WTC11 (cell line): ENCODE data around the gene MGAT3. TPM values are rescaled to one million over a fixed set of nuclear protein-coding genes. Genes with fewer than 3 reads are reported as not detected.
A peak's percentile ranks its signal among the peaks of the same experiment; 100 is the strongest.

ENCODE experiments used
- ATAC-seq: fragments of 200-7000 bp; cut with Tn5 transposase; 2 replicates; pipeline ENCODE4 v1.10.0; 2021; ENCODE audit warnings: mild to moderate bottlenecking, moderate library complexity
- CTCF ChIA-PET: fragments of 300-600 bp; sonication (Branson Sonifier 250); formaldehyde crosslinking; loops from one replicate; lab custom pipeline; 2021; ENCODE audit warnings: antibody characterized with exemption; lab: Charles Lee
- POLR2A ChIA-PET: fragments of 350-600 bp; sonication (Branson Sonifier 250); formaldehyde crosslinking; loops from one replicate; lab custom pipeline; 2021; ENCODE audit warnings: antibody characterized with exemption; lab: Charles Lee
- DNase-seq: peaks from one replicate; pipeline ENCODE4 v3.0.0; 2021; ENCODE audit warnings: low spot score
- H3K27ac Mint-ChIP-seq: 2 replicates; pipeline ENCODE4 v1.8.0; 2021; ENCODE audit warnings: mixed read lengths
- H3K27me3 Mint-ChIP-seq: 2 replicates; pipeline ENCODE4 v1.8.0; 2021; ENCODE audit warnings: low read depth, mild to moderate bottlenecking, moderate library complexity, mixed read lengths
- H3K36me3 Mint-ChIP-seq: 2 replicates; pipeline ENCODE4 v1.8.0; 2021; ENCODE audit warnings: mixed read lengths
- H3K4me1 Mint-ChIP-seq: 2 replicates; pipeline ENCODE4 v1.8.0; 2022; ENCODE audit warnings: mixed read lengths
- H3K4me3 Mint-ChIP-seq: 2 replicates; pipeline ENCODE4 v1.8.0; 2021; ENCODE audit warnings: mild to moderate bottlenecking, moderate library complexity, mixed read lengths
- H3K9me3 Mint-ChIP-seq: 2 replicates; pipeline ENCODE4 v1.8.0; 2021; ENCODE audit warnings: mixed read lengths
- ARID4B ChIP-seq: sonication (generic); formaldehyde crosslinking; IDR thresholded peaks from 2 replicates; pipeline ENCODE4 v1.8.0; 2023; ENCODE audit warnings: missing genetic modification reagents, mild to moderate bottlenecking, borderline replicate concordance
- ATF3 ChIP-seq: sonication (generic); formaldehyde crosslinking; conservative IDR thresholded peaks from 2 replicates; pipeline ENCODE4 v1.8.1; 2022; ENCODE audit warnings: mild to moderate bottlenecking, missing genetic modification reagents
- ATF6 ChIP-seq: sonication (generic); formaldehyde crosslinking; IDR thresholded peaks from 2 replicates; pipeline ENCODE4 v1.8.1; 2023; ENCODE audit warnings: mild to moderate bottlenecking, missing genetic modification reagents
- CBFB ChIP-seq: sonication (generic); formaldehyde crosslinking; IDR thresholded peaks from 2 replicates; pipeline ENCODE4 v1.8.1; 2022; ENCODE audit warnings: mild to moderate bottlenecking, low read depth, missing genetic modification reagents
- E2F5 ChIP-seq: sonication (generic); formaldehyde crosslinking; IDR thresholded peaks from 2 replicates; pipeline ENCODE4 v1.8.1; 2022; ENCODE audit warnings: mild to moderate bottlenecking, moderate library complexity, missing genetic modification reagents
- FOXJ3 ChIP-seq: sonication (generic); formaldehyde crosslinking; IDR thresholded peaks from 2 replicates; pipeline ENCODE4 v1.9.0; 2021; ENCODE audit warnings: missing genetic modification reagents, mild to moderate bottlenecking, borderline replicate concordance
- GRHL2 ChIP-seq: fragments of 250-450 bp; sonication (Bioruptor Pico); IDR thresholded peaks from 2 replicates; pipeline ENCODE4 v1.8.0; 2022; ENCODE audit warnings: mild to moderate bottlenecking, moderate library complexity; ENCODE audit not compliant: insufficient replicate concordance, severe bottlenecking
- IRF2 ChIP-seq: sonication (generic); formaldehyde crosslinking; IDR thresholded peaks from 2 replicates; pipeline ENCODE4 v1.8.0; 2022; ENCODE audit warnings: low read depth, missing genetic modification reagents, borderline replicate concordance
- MLX ChIP-seq: sonication (generic); formaldehyde crosslinking; IDR thresholded peaks from 2 replicates; pipeline ENCODE4 v1.8.1; 2023; ENCODE audit warnings: mild to moderate bottlenecking, missing genetic modification reagents, moderate library complexity
- NFYB ChIP-seq: sonication (generic); formaldehyde crosslinking; conservative IDR thresholded peaks from 2 replicates; pipeline ENCODE4 v1.8.0; 2022; ENCODE audit warnings: low read depth, missing genetic modification reagents
- NR3C1 ChIP-seq: sonication (generic); formaldehyde crosslinking; conservative IDR thresholded peaks from 2 replicates; pipeline ENCODE4 v1.8.1; 2023; ENCODE audit warnings: low read depth, mild to moderate bottlenecking, missing genetic modification reagents
- SMAD4 ChIP-seq: sonication (generic); formaldehyde crosslinking; IDR thresholded peaks from 2 replicates; pipeline ENCODE4 v1.8.0; 2022; ENCODE audit warnings: mild to moderate bottlenecking, missing genetic modification reagents
- SP1 ChIP-seq: sonication (generic); formaldehyde crosslinking; conservative IDR thresholded peaks from 2 replicates; pipeline ENCODE4 v1.8.1; 2022; ENCODE audit warnings: missing genetic modification reagents
- TEAD4 ChIP-seq: sonication (generic); formaldehyde crosslinking; IDR thresholded peaks from 2 replicates; pipeline ENCODE4 v1.8.0; 2022; ENCODE audit warnings: mild to moderate bottlenecking, missing genetic modification reagents
- ZMAT4 ChIP-seq: fragments of 250-450 bp; sonication (Bioruptor Pico); IDR thresholded peaks from 2 replicates; pipeline ENCODE4 v1.9.0; 2021; ENCODE audit warnings: mild to moderate bottlenecking
- ZNF232 ChIP-seq: sonication (generic); formaldehyde crosslinking; IDR thresholded peaks from 2 replicates; pipeline ENCODE4 v1.8.0; 2022; ENCODE audit warnings: mild to moderate bottlenecking, missing genetic modification reagents
- ZNF281 ChIP-seq: sonication (generic); formaldehyde crosslinking; IDR thresholded peaks from 2 replicates; pipeline ENCODE4 v1.8.0; 2023; ENCODE audit warnings: mild to moderate bottlenecking, missing genetic modification reagents
- ZNF416 ChIP-seq: fragments of 250-450 bp; sonication (Bioruptor Pico); IDR thresholded peaks from 2 replicates; pipeline ENCODE4 v1.9.0; 2021; ENCODE audit warnings: mild to moderate bottlenecking, inconsistent platforms
- total RNA-seq: library from RNA; stranded (reverse); gene quantifications from 3 replicates; pipeline ENCODE4 v1.2.3, GENCODE V29; 2021

Gene MGAT3
- total RNA-seq, 1 experiment from 2014 or later = 11.4 TPM

GRCh38 chr22:39519681-39520225 lies 62.9 kb downstream of the MGAT3 start (continued):
- TF ChIP-seq ARID4B (CRISPR knock-in tag) = peak; percentile 29; the same call in 1 of the 2 replicates
- peak; percentile 87 for TF ChIP-seq NFYB (CRISPR knock-in tag)
- TF ChIP-seq GRHL2 (CRISPR knock-in tag) = no peak
- TF ChIP-seq ZNF281 (CRISPR knock-in tag) = no peak
- TF ChIP-seq NR3C1 (CRISPR knock-in tag) = no peak
- TF ChIP-seq E2F5 = peak; percentile 29; the same call in 1 of the 2 replicates
- TF ChIP-seq CBFB = no peak
- no peak for TF ChIP-seq SP1

- Mint-ChIP-seq H3K4me1 (peaks cover 39% of the 10 kb centered on the region), H3K27ac (peak within 1 kb of the TSS; percentile 100), H3K36me3 (peaks cover 60% of the 10 kb centered on the region), H3K27me3 (peaks cover 30% of the 10 kb centered on the region), H3K9me3 (no peaks in the 10 kb centered on the region), H3K4me3 (peak within 1 kb of the TSS; percentile 95)
- peak; percentile 2; the same call in 1 of the 2 replicates for ATAC-seq
- POLR2A ChIA-PET = interaction anchor here (0.6 to 1.7 kb wide), 22 partner anchors 9 to 1887 kb away, joined by 3 to 16 read pairs (median 3); partner anchors contain the start of genes MIEF1, RPL3, RPS19BP1 and TAB1
- CTCF ChIA-PET = interaction anchor here (0.6 to 1.0 kb wide), 21 partner anchors 9 to 413 kb away, joined by 3 to 36 read pairs (median 4); partner anchors contain the start of genes MIEF1, RPL3 and TAB1
- peak; percentile 80 for DNase-seq
- TF ChIP-seq TEAD4 (CRISPR knock-in tag) (peak; percentile 31; the same call in 1 of the 2 replicates), ZNF416 (CRISPR knock-in tag) (no peak; the same call in none of the 2 replicates), ZNF232 (peak; percentile 81; the same call in 1 of the 2 replicates), ZNF281 (CRISPR knock-in tag) (no peak), IRF2 (CRISPR knock-in tag) (no peak), ZMAT4 (CRISPR knock-in tag) (peak; percentile 80), FOXJ3 (CRISPR knock-in tag) (no peak), ATF3 (CRISPR knock-in tag) (no peak), MLX (CRISPR knock-in tag) (0 out of 2 replicates have a peak, but pooled peaks have one; percentile 62), SMAD4 (CRISPR knock-in tag) (peak; percentile 80; the same call in 1 of the 2 replicates), ATF6 (CRISPR knock-in tag) (no peak)
These were observed 63.7 kb downstream of the MGAT3 start, which contains the start of gene ATF4 for GRCh38 chr22:39520226-39521105. ATF4 (plus strand) TSS chr22:39520562; CDS start chr22:39521446, 884 bp downstream.
